H1 (cell line): ENCODE measurements around the gene PUSL1. TPM values are rescaled to one million over a fixed set of nuclear protein-coding genes. Genes with fewer than 3 reads are reported as not detected.

ENCODE experiments used
- CTBP2 ChIP-seq: IDR thresholded peaks from 2 replicates; pipeline ENCODE4 v1.7.0; 2011; ENCODE audit warnings: borderline replicate concordance, mild to moderate bottlenecking, moderate library complexity, mixed read lengths, low read length; ENCODE audit not compliant: insufficient read depth, insufficient read length
- JUN ChIP-seq: IDR thresholded peaks from 2 replicates; pipeline ENCODE4 v1.6.1; 2011; ENCODE audit warnings: low read depth, mild to moderate bottlenecking, improper control_type of control experiment, low read length
- KDM5A ChIP-seq: fragments of 200-600 bp; IDR thresholded peaks from 2 replicates; pipeline ENCODE4 v1.7.1; 2012; ENCODE audit warnings: mild to moderate bottlenecking, low read length, inconsistent platforms, mixed read lengths
- SP4 ChIP-seq: IDR thresholded peaks from 2 replicates; pipeline ENCODE4 v1.6.1; 2012; ENCODE audit warnings: low read length, inconsistent platforms
- TBP ChIP-seq: IDR thresholded peaks from 2 replicates; pipeline ENCODE4 v1.6.1; 2011; ENCODE audit warnings: low read depth, low read length, improper control_type of control experiment
- TEAD4 ChIP-seq: IDR thresholded peaks from 2 replicates; pipeline ENCODE4 v1.6.1; 2012; ENCODE audit warnings: low read depth, low read length, inconsistent platforms, mixed read lengths
- polyA plus RNA-seq, 7 experiments: library from polyadenylated mRNA; depleted of rRNA in 3 of 7; stranded (reverse) in 5 of 7; unstranded in 2 of 7; fragments of >200 nt in 5 of 7; fragments of 200-250 nt in 2 of 7; gene quantifications; 1 replicate in 5 of 7; 2 replicates in 1 of 7; 4 replicates in 1 of 7; pipeline versions ENCODE4 v1.2.1 to v1.2.3, GENCODE V29; 2011 to 2013; ENCODE audit warnings: missing spikeins in 2 of 7, mixed read lengths in 2 of 7
- total RNA-seq: library from RNA; stranded (reverse); fragmentation: NEBNext Ultra II Directional; extraction: Animal tissue kit (Norgen Biotek cat#: 25700); gene quantifications from 2 replicates; pipeline ENCODE4 v1.2.1, GENCODE V29; 2021
- TF ChIP-seq, protein P1 (sequence below): IDR thresholded peaks from 2 replicates; pipeline ENCODE4 v1.6.1; 2011; ENCODE audit warnings: low read depth, mild to moderate bottlenecking, low read length; ENCODE audit not compliant: insufficient read depth

PUSL1 gene
- total and polyA plus RNA-seq, 2 of the 8 experiments (the other 6 are each of a cell fraction or from before 2014, with no cell fraction given) = 38.8 to 87.4 TPM

DNA sequence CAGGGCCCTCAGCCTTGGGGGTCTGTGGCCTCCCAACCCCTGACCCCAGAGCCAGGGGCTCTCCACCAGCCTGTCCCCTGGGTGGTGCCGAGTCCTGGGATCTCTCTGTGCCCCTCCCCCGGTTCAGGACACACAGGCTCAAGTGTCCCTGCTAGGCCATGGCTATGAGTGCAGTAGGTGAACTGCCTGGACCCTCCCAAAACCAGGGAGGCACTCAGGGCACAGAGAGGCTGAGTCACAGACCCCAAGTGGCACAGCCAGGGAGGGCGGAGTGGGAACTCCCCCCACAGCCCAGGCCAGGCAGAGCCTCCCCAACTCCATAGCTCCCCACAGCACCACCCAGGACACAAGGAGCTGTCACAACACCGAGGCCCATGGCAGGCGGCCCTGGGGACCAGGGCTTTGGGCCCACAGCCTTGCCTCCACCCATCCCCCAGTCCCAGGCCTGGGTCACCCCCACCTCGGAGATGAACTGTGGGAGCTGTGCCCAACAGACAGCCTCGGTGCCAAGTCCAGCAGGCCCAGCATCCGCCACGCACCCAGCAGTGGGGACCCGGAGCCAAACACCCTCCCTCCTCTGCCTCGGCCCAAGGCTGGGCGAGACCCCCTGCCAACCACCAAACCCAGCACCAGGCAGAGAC is 37.6 kb downstream of the PUSL1 start (continued):
- TF ChIP-seq JUN (no peak), KDM5A (no peak), SP4 (no peak), TBP (no peak), CTBP2 (no peak), TEAD4 (no peak)
- TF ChIP-seq, protein P1, sequence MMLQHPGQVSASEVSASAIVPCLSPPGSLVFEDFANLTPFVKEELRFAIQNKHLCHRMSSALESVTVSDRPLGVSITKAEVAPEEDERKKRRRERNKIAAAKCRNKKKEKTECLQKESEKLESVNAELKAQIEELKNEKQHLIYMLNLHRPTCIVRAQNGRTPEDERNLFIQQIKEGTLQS = no peak
- TF ChIP-seq, all 59 proteins: peak for 0
